ENCODE data around the gene THTPA. TPM values are rescaled to one million over a fixed set of nuclear protein-coding genes. Genes with fewer than 3 reads are reported as not detected.

THTPA gene
- total RNA-seq, 1 donor from 2014 or later: 10.6 TPM

- peak; percentile 67 for DNase-seq
Observed at GRCh38 chr14:23567186-23568020, 11.3 kb downstream of the THTPA start, which contains the start of gene AP1G2. Gene AP1G2, minus strand, starts transcription at chr14:23567791. Its CDS starts 477 bp downstream, at chr14:23567314.

- DNase-seq: no peak
Observed at GRCh38 chr14:23568021-23568599, 12.0 kb downstream of the THTPA start.

- DNase-seq: peak; percentile 42
Observed at GRCh38 chr14:23568600-23569331, 12.7 kb downstream of the THTPA start.

- DNase-seq: no peak
Observed at GRCh38 chr14:23569443-23570151, 13.5 kb downstream of the THTPA start.

- no peak for DNase-seq
Observed at GRCh38 chr14:23570806-23571483, 14.9 kb downstream of the THTPA start.

GRCh38 chr14:23571701-23572523 lies 15.8 kb downstream of the THTPA start:
- no peak for DNase-seq

GRCh38 chr14:23572524-23572828 lies 16.4 kb downstream of the THTPA start:
- DNase-seq: no peak

GRCh38 chr14:23572836-23573235 lies 16.8 kb downstream of the THTPA start:
- no peak for DNase-seq

GRCh38 chr14:23573384-23574015 lies 17.4 kb downstream of the THTPA start:
- no peak for DNase-seq

GRCh38 chr14:23577004-23577681 lies 21.1 kb downstream of the THTPA start:
- peak; percentile 18 for DNase-seq

GRCh38 chr14:23577710-23578392 lies 21.8 kb downstream of the THTPA start:
- DNase-seq: no peak

- DNase-seq: no peak
Observed at GRCh38 chr14:23578560-23579310, 22.7 kb downstream of the THTPA start, which contains the start of gene JPH4. Gene JPH4, minus strand, starts transcription at chr14:23578790. Its CDS starts 1,337 bp downstream, at chr14:23577453.

GRCh38 chr14:23579311-23579630 lies 23.2 kb downstream of the THTPA start:
- no peak for DNase-seq

GRCh38 chr14:23579739-23580138 lies 23.7 kb downstream of the THTPA start:
- DNase-seq: no peak

- no peak for DNase-seq
Observed at GRCh38 chr14:23580152-23580926, 24.3 kb downstream of the THTPA start.

- DNase-seq: no peak
Observed at GRCh38 chr14:23580948-23581281, 24.8 kb downstream of the THTPA start.

GRCh38 chr14:23582906-23583760 lies 27.1 kb downstream of the THTPA start:
- no peak for DNase-seq

All from dermis blood vessel endothelial cell (primary cell).